HCT116 (cell line): ENCODE measurements around the gene CELF2.

Experiments
- EZH2 ChIP-seq: fragments of 200-600 bp; sonication (generic); IDR thresholded peaks from 2 replicates; pipeline ENCODE4 v1.6.1; 2017; ENCODE audit warnings: antibody characterized with exemption, mixed run types
- RAD21 ChIP-seq: IDR thresholded peaks from 2 replicates; pipeline ENCODE4 v1.6.1; 2012; ENCODE audit warnings: low read depth, mild to moderate bottlenecking
- YY1 ChIP-seq: IDR thresholded peaks from 2 replicates; pipeline ENCODE4 v1.6.1; 2011; ENCODE audit warnings: low read length, low read depth, moderate library complexity, mild to moderate bottlenecking; ENCODE audit not compliant: insufficient replicate concordance; ENCODE audit errors: extremely low read depth
- TF ChIP-seq, protein P1 (sequence below), 3 experiments: fragments of 200-600 bp in 1 of 3; sonication (generic) in 1 of 3; IDR thresholded peaks in 2 of 3; conservative IDR thresholded peaks in 1 of 3; 2 replicates each; pipeline ENCODE4 v1.5.1; 2012 to 2017; ENCODE audit warnings: low read depth in 2 of 3, low read length in 2 of 3, antibody characterized with exemption in 1 of 3, borderline replicate concordance in 1 of 3, control low read depth in 1 of 3, mild to moderate bottlenecking in 1 of 3, mixed read lengths in 1 of 3, mixed run types in 1 of 3, moderate library complexity in 1 of 3; ENCODE audit not compliant: insufficient read depth in 1 of 3

GRCh38 chr10:11026773-11027172 lies 9.1 kb downstream of the CELF2 start:
- TF ChIP-seq, protein P1, sequence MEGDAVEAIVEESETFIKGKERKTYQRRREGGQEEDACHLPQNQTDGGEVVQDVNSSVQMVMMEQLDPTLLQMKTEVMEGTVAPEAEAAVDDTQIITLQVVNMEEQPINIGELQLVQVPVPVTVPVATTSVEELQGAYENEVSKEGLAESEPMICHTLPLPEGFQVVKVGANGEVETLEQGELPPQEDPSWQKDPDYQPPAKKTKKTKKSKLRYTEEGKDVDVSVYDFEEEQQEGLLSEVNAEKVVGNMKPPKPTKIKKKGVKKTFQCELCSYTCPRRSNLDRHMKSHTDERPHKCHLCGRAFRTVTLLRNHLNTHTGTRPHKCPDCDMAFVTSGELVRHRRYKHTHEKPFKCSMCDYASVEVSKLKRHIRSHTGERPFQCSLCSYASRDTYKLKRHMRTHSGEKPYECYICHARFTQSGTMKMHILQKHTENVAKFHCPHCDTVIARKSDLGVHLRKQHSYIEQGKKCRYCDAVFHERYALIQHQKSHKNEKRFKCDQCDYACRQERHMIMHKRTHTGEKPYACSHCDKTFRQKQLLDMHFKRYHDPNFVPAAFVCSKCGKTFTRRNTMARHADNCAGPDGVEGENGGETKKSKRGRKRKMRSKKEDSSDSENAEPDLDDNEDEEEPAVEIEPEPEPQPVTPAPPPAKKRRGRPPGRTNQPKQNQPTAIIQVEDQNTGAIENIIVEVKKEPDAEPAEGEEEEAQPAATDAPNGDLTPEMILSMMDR (IDR thresholded peaks at IDR 0.05 in 2 of 3, conservative IDR thresholded peaks at IDR 0.05 in 1 of 3; ENCODE audit: borderline replicate concordance in 1 of 3, insufficient read depth in 1 of 3, low read depth in 2 of 3, low read length in 2 of 3), result no peak
- TF ChIP-seq EZH2, result no peak
- TF ChIP-seq YY1, result no peak
- no peak for TF ChIP-seq RAD21
